Thyroid gland (tissue), 4 donors: ENCODE data around the gene BCAS1.

Experiments
- CTCF ChIP-seq, 6 experiments: fragments of 200-600 bp in 3 of 6; fragments of 450-650 bp in 3 of 6; sonication (generic) in 3 of 6; IDR thresholded peaks; one replicate each; pipeline ENCODE4 v1.5.1; 2016 to 2019; ENCODE audit warnings: antibody characterized with exemption in 6 of 6, mild to moderate bottlenecking in 2 of 6, inconsistent platforms in 1 of 6, moderate library complexity in 1 of 6
- POLR2A ChIP-seq, 2 donors: fragments of 450-650 bp; IDR thresholded peaks; one replicate each; pipeline ENCODE4 v1.6.1; 2017; ENCODE audit warnings: antibody characterized with exemption in 2 of 2, mild to moderate bottlenecking in 2 of 2, moderate library complexity in 1 of 2

DNA sequence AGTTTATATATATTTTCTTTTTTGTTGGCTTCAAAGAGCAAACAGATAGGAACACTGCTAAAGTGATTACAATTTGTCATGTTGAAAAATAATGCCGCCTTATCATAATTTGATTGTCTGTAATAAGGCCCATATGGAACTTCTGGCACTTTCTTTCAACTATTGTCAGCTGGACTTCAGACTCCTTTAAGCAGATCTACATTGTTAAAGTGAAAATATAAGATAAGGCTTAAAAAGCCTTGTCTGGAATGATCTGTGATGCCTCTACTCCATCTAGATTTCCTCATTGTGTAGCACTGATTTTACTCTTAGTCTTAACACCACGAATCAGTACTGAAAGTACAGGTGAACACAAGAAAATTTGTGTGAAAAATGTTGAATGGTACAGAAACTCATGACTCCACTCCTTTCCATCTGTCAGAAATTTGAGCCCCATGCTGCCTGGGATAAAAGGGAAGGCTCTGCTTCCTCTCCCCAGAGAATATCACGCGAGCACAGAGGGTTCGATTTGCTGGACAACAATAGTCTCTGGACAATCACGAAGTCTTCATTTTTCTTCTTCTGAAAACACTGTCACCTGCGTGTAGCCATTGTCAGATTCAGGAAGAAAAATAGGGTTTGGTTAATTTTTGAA lies 56.0 kb downstream of the BCAS1 start:
- TF ChIP-seq CTCF (IDR thresholded peaks at IDR 0.05) (no peak), POLR2A (IDR thresholded peaks at IDR 0.05) (no peak)
